ENCODE results near the gene RMND1.
"Not testable (repeated sequence)": the region's sequence is repeated elsewhere in the genome, so short reads cannot be mapped to it uniquely, and the experiment has no call there.

Gene RMND1

GRCh38 chr6:151413372-151414145 lies 38.4 kb downstream of the RMND1 start:
- DNase-seq, result peak; percentile 46

DNA sequence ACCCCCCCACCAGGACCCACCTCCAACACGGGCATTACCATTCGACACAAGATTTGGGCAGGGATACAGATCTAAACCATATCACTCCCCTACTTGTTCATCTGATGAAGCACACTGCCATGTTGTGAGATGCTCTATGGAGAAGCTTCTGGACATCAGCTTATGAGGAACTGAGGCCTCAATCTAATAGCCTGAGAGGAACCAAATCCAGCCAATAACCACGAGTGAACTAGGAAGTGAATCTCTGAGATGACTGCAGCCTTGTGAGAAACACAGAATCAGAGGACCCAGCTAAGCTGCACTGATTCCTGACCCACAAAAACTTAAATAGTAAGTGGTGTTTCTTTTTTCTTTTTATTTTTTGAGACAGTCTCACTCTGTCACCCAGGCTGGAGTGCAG lies 39.0 kb downstream of the RMND1 start:
- no peak for DNase-seq

DNA sequence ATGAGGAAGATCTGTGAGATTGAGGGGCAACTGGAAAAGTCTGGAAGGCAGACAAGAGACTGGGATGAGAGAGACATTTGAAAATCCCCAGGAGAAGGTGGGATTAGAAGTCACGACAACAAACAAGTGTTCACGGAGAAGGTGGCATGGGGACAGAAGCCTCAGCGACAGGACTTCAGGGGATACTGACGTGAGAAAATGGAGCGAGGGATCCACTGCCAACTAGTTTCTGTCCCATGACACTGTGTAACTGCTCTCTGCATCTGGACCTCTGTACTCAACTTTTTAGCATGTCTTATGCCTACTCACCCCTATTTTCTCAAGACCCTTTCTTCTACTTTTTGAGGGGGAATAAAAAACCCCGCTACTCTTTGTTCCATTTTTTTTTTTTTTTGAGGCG lies 42.2 kb downstream of the RMND1 start:
- no peak for DNase-seq

DNA sequence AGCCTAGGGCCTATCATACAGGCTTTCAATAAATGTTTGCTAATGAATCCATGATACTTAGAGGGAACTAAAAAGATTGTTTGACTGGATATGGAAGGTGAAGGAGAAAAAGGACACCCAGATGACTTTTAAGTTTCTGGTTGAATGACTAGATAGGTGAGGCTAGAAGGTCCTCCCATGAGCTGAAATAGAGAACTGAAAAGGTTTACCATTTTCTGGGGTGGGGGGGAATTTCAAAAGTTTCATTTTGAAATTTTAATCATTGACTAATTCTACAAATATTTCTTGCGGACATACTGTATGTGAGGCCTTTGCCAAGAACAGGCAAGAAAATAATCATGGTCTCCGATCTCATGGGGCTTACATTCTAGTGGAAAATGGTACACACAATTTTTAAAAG lies 42.7 kb downstream of the RMND1 start:
- DNase-seq, result no peak

DNA sequence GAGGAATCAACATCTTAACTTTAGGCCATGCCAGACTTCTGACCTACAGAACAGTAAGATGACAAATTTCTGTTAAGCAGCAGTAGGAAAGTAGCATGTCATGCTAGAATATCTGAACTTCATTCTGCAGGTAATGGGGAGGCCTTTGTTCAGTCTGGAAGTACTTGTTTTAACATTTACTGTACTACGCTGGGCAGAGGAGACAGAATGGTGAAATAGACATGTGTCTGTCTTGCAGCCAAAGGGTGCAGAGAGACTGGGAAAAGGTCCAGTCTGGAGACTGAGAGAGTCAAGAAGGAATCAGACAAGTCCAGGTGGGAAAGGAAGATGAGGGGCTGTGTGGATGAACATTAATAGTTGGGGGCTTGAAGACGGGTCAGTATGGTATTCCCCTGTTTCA lies 43.1 kb downstream of the RMND1 start:
- DNase-seq, result no peak

GRCh38 chr6:151403919-151404308 lies 48.0 kb downstream of the RMND1 start:
- no peak for DNase-seq

DNA sequence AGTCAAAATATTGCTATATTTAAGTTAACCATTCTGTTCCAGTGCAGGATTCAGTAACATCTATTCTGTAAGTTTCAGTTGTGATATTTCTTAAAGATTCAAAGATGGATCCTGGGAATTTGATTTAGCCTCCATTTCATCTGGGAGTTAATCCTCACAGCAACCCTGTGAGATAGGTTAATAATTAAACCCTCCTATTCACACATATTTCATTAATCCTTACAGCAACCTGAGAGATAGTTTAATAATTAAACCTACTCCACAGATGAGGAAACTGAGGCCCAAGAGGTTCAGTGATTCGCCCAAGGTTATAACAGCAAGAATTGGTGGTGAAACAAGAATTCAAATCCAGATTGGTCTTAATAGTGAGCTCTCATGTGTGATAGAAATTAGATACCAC lies 49.7 kb downstream of the RMND1 start:
- DNase-seq, result no peak

GRCh38 chr6:151400473-151400872 lies 51.5 kb downstream of the RMND1 start:
- DNase-seq, result no peak

DNA sequence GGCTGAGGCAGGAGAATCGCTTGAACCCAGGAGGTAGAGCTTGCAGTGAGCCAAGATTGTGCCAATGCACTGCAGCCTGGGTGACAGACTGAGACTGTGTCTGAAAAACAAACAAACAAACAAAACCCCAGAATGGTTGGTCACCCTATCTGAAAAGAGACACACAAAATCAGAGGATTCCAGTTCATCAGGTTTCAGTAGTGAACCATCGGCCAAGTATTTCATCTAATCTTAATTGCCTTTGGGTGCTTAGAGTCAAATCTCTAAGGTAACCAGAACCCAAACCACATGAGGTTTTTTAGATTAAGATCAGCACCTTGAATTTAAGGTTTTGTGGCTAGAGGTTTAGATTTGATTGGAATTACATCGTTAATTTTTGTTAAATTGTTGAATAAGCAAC lies 52.2 kb downstream of the RMND1 start:
- no peak for DNase-seq

- no peak for DNase-seq
These were observed 58.5 kb downstream of the RMND1 start for GRCh38 chr6:151393410-151393809.

DNA sequence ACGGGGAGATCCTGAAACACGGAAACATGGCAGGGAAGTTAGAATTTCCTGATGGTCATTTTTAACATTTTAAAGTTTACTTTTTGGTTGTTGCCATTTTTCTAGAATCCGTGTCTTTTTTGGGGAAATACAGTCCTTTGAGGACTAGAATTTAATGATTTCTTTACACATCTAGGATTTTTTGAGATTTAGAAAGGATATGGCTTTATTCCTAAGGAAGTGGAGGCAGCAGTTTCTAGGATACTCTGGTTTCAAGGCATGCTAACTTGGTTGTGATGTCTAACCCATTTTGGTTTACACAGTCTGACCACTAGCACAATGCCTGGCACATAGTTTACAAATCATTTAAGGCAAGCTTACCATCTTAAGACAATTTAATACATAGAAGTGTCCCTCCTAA lies 59.5 kb downstream of the RMND1 start:
- no peak for DNase-seq

- DNase-seq, result peak; percentile 68
These were observed 60.2 kb downstream of the RMND1 start, which contains the start of gene ZBTB2 for GRCh38 chr6:151391471-151392413. Gene ZBTB2, minus strand, starts transcription at chr6:151391559. Its CDS starts 17,922 bp downstream, at chr6:151373637.

DNA sequence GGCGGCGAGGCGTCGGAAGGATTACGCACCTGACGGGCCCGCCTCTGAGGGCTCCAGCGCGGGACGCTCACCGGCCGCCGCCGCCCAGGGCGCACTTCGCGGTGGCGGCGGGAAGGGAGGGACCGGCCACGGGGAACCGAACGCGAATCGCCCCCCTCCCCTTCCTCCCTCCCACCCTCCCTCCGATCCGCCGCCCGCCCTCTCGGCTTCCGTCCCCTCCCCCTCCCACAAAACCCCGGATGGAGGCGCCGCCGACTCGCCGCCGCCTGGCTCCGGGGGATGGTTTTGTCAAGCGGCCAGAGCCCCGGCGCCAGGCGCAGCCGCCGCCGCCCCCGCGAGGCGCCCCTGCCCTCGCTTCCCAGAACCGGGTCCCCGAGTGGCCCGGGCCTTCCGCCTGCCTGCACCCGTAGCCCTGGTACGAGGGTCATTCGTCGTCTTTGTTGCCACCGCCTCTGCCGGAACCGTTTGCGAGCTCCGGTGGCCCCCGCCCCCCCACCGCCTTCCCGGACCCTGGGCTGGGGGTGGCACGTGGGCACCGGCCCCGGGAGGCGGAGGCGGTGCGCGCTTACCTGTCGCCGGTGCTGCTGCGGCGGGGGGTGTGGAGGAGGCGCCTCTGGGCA lies 61.0 kb downstream of the RMND1 start:
- no peak for DNase-seq

GRCh38 chr6:151390276-151390850 lies 61.6 kb downstream of the RMND1 start:
- peak; percentile 98 for DNase-seq

- DNase-seq, result peak; percentile 62
These were observed 62.2 kb downstream of the RMND1 start for GRCh38 chr6:151389618-151390275.

DNA sequence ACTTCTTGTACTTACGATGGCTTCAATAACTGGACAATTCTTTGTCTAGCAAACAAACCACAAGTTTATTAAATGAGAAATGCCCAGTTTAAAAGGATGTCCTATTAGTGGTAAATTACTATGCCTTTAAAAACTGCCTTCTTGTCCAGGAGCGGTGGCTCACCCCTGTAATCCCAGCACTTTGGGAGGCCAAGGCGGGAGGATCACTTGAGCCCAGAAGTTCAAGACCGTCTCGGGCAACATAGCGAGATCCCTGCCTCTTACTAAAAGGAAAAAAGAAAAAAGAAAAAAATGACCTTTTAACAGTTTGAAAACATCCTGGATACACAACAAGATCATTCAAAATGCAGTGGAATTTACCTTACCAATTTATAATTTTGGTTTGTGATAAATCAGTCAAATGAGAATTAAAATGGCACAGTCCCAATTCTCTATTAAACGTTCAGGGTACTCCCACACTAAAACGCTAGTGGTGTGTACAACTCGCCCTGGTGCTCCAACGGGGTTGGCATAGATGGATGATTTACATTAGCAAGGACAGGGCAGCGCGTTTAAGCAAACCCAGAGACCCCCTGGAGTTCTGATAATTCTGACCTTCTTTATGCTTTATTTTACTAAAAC lies 62.8 kb downstream of the RMND1 start:
- DNase-seq, result peak; percentile 61

GRCh38 chr6:151388236-151388635 lies 63.7 kb downstream of the RMND1 start:
- DNase-seq, result no peak

DNA sequence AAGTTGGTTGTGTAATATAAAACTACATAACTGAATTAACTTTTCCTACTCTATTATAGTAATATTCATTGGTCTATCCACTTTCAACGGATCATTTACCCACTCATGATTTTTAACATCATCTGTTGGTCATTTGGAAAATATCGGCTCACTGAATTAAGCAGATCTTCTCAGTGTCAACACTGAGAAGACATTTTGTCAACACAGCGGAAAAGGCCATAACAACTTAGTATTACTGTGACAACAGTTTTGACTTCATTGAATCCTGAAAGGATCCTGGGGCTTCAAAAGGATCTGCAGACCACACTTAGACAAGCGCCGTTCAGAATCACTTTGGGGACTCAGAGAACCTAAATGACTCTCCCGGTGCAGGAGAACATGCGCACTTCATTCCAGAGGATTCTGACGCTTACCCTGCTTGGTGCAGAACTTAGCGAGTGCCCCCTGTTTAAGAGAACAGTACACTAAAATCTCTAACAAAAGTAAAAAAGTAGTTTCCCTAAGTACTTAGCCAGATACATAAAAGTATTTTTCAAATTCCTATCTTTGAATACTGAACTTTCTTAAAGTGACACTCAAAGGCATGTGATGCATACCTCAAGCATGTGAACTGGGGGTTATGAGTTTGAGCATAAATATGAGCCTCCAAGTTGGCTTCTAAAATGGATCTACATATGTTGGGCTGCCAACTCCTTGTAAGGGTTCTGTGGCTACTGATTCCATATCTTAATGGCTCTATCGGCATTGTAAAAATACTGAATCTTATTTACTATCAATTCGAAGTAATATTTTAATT lies 64.6 kb downstream of the RMND1 start:
- no peak for DNase-seq

DNA sequence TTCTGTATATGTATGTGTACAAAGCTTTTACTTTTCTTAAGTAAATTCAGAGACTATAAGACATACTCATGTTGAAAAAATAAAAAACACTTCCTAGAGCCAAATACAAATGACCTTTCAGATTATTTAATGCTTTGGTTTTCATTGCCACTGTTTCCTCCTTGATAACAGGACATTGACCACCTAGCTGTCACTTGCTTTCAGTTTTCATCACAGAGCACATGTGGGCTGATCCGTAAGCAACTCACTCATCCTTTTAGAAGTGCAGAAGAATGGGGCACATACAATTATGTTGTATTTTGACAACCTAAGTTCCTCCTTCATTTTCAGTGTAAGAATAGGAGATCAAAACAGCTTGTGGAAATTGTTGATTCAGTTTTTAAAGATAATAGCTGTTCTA lies 66.7 kb downstream of the RMND1 start:
- peak; percentile 43 for DNase-seq

GRCh38 chr6:151384151-151384550 lies 67.8 kb downstream of the RMND1 start:
- DNase-seq, result no peak

DNA sequence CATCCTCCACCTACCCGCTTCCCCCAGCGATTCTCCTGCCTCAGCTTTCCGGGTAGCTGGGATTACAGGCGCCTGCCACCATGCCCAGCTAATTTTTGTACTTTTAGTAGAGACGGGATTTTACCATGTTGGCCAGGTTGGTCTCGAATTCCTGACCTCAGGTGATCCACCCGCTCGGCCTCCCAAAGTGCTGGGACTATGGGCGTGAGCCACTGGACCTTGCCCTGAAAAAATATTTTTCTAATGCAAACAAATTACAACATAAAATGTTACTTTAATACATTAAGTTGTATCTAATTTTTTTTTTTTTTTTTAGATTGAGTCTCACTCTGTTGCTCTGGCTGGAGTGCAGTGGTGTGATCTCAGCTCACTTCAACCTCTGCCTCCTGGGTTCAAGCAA lies 69.3 kb downstream of the RMND1 start:
- not testable (repeated sequence) for DNase-seq

Measured in hematopoietic multipotent progenitor cell treated with erythropoietin and hydrocortisone succinate and interleukin-3 and kit ligand, for 8 days (in vitro differentiated cells).